Measurements from ENCODE around the gene C1orf226.

DNA sequence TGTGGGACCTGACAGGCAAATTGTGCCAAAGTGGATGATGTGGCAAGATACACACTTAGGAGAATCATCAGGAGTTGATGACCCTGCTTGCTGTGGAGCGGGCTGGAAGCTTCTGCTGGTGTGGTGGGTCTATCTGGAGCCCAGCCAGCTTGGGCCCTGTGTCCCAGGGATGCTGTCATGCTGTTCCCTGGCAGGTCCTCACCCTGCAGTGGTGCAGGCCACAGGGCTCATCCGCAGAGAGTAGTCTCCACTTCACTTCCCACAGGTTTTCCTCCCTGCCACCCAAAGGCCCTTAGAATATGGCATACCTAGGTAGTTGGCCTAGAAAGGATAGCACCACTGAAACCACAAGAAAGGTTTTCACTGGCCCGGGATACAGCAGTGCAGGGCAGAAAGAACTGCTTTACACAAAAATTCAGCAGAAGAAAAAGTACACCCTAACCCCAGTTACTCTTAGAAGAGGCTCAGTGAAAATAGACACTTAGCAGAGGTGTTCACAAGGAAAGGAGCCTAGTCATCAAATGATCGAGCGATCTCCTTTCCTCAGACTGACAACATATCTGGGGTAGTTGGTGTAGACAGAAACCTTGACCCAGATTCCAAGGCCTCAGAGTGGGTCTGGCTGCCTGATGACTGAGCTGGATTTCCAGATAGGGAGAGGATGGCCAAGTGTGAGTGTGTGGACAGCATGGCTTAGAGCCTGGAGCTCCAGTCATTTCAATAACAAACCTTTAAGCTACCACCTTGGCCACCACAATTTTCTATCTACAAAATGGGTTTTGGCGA lies 1.3 kb upstream of the C1orf226 start:
- TF ChIP-seq, protein P1, sequence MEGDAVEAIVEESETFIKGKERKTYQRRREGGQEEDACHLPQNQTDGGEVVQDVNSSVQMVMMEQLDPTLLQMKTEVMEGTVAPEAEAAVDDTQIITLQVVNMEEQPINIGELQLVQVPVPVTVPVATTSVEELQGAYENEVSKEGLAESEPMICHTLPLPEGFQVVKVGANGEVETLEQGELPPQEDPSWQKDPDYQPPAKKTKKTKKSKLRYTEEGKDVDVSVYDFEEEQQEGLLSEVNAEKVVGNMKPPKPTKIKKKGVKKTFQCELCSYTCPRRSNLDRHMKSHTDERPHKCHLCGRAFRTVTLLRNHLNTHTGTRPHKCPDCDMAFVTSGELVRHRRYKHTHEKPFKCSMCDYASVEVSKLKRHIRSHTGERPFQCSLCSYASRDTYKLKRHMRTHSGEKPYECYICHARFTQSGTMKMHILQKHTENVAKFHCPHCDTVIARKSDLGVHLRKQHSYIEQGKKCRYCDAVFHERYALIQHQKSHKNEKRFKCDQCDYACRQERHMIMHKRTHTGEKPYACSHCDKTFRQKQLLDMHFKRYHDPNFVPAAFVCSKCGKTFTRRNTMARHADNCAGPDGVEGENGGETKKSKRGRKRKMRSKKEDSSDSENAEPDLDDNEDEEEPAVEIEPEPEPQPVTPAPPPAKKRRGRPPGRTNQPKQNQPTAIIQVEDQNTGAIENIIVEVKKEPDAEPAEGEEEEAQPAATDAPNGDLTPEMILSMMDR (conservative IDR thresholded peaks at IDR 0.05): no peak
- TF ChIP-seq ZFX (IDR thresholded peaks at IDR 0.05): no peak

Data from C4-2B (cell line).